Renal cortical epithelial cell (primary cell): ENCODE data around the gene OBSL1. TPM values are rescaled to one million over a fixed set of nuclear protein-coding genes. Genes with fewer than 3 reads are reported as not detected.
A peak's percentile ranks its signal among the peaks of the same experiment; 100 is the strongest.

Experiments used
- DNase-seq: peaks from one replicate; pipeline ENCODE4 v3.0.0-alpha.2; 2011; ENCODE audit warnings: low read depth
- total RNA-seq: library from RNA; depleted of rRNA; stranded (reverse); fragments of >200 nt; gene quantifications from 2 replicates; pipeline ENCODE4 v1.2.3, GENCODE V29; 2014

Gene OBSL1
- 20.8 and 145 TPM in 2 replicates for total RNA-seq

DNA sequence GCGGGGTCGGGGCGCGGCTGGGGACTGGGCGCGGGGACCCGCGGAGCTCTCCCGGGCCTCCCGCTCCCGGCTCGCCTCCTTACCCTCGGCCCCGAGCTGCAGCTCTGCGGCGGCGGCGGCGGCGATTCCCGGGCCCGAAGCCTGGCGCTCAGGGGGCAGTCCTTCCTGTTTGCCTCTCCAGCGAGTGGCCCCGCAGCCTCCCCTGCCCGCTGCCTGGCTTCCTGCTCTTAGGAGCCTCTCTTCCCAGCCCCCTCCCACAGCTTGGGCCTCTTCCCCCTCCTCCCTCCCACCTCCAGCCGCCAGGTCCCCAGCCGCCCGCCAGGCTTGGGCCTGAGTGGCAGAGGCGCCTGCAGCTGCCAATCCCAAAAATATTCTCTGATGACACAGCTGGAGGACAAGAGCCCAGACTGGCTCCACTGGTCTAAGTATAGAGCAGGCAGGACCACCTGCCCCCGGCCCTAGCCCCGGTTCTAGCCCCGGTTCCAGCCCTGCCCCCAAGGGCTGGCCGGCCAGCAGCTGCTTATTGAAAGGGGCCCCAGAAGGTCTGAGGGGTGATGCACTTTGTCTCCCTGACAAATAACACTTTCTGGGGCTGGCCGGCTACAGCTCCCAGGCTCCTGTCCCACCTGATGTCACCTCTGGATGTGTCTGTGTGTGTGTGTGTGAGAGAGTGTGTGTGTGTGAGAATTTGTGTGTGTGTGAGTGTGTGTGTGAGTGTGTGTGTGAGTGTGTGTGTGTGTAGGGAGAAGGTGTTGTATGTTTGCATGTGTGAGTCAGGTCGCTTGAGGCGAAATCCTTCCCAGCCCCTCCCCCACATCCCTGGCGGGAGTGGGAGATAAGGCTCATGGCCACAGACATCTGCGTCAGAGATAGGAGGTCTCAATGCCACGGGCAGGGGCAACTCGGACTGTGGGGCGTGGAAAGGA, at the start of gene OBSL1:
Gene OBSL1, minus strand, starts transcription at position 229 of the 926 bp plus-strand sequence. CDS start 307 bp downstream, outside the sequence.
- DNase-seq = peak; percentile 58

- DNase-seq = no peak
Measured at GRCh38 chr2:219620546-219620945, 49.2 kb upstream of the OBSL1 start.

DNA sequence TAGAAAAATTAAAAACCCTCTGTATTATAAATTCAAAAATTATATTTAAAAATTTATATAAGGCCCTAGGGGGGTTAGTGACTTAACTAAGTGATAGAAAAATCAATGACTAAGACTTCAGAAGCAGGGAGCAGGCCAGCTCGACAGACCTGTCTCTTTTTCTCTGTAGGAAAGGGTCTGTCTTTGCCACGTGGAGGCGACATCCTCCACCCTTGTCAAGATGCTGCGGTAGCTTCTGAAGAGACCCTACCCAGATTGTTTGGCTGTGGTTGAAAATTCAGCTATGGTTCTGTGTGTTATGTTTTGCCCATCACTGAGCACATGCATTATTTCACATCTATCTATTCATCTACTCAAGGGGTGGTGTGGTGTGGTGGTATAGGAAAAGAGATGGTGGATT, 47.9 kb upstream of the OBSL1 start:
- no peak for DNase-seq

GRCh38 chr2:219618733-219619122, 47.4 kb upstream of the OBSL1 start:
- DNase-seq = no peak

GRCh38 chr2:219616550-219616949, 45.2 kb upstream of the OBSL1 start:
- DNase-seq = no peak

DNA sequence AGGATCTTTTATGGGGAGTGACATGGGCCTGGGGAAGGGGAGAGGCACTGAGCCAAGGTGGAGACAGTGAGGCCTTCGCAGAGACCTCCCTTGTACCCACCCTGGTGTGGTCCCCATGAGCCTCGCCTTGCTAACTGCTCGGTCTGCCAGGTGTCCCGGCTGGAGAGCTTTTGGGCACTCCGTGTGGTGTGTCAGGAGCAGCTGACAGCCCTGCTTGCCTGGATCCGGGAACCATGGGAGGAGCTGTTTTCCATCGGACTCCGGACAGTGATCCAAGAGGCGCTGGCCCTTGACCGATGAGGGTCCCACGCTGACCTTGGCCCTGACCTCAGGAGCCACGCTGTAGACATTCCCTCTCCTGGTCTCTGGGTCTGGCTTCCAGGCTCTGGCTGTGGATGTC, 44.6 kb upstream of the OBSL1 start:
- no peak for DNase-seq

- DNase-seq = no peak
Measured at GRCh38 chr2:219615036-219615435, 43.7 kb upstream of the OBSL1 start.

DNA sequence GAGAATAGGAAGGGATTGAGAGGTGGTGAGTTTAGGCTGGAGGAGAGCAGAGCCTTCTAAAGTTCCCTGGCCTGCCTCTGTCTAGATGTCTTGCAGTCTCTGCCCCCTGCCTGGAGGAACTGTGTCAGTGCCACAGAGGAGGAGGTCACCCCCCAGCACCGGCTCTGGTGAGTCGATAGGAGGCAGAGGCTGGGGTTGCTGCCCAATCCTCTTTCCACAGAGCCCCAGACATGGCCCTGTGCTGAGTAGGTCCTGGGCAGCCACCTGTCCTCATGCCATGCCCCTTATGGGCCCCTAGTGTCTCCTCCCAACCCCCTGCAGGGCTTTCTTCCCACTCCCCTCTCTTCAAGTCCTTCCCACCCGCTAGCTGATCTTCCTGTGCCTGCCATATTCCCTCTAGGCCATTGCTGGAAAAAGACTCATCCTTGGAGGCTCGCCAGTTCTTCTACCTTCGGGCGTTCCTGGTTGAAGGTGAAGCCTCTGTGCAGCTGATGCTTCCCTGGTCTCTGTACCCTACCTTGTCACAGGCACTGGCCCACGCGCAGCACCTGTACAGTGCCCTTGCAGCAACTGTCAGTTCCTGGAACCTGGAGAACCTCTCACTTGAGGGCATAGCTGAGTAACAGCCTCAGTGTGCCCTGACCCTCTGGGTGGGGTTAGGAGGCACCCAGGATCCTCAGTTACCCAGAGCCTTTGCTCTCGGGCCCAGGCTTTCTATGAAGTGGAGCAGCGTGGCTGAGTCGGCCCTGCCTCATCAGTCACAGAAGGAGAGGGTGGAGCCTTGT, 42.9 kb upstream of the OBSL1 start:
- no peak for DNase-seq

- DNase-seq = no peak
Measured at GRCh38 chr2:219613461-219614070, 42.2 kb upstream of the OBSL1 start.

DNA sequence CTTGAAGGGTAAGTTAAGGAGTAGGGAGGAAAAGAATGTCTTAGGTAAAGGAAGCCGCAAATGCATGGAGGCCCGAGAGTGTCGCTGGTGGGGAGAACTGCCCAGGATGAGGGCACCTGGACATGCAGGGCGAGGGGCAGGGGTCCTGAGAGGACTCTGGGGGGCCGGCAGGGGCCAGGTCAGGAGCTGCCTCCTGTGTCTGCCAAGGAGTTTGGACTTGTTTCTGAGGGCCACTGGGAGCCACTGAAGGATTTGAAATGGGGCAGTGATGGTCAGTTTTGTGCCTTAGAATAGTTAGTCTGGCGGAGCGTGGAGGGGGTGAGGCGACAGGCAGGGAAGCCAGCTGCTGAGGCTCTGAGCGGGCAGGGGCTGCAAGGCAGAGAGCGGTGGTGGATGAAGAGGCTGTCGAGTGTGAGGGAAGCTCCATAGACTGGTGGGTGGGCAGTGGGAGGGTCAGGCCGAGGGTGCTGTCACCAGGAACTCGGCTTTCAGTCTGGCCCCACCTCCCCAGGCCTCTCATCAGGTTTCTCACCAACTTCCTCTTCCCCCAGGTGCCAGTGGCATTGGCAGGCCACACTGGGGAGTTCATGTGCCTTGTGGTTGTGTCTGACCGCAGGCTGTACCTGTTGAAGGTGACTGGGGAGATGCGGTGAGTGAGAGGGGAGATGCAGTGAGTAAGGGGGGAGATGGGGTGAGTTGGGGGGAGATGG, 41.4 kb upstream of the OBSL1 start:
- DNase-seq = no peak

- no peak for DNase-seq
Measured at GRCh38 chr2:219611866-219612576, 40.7 kb upstream of the OBSL1 start.

DNA sequence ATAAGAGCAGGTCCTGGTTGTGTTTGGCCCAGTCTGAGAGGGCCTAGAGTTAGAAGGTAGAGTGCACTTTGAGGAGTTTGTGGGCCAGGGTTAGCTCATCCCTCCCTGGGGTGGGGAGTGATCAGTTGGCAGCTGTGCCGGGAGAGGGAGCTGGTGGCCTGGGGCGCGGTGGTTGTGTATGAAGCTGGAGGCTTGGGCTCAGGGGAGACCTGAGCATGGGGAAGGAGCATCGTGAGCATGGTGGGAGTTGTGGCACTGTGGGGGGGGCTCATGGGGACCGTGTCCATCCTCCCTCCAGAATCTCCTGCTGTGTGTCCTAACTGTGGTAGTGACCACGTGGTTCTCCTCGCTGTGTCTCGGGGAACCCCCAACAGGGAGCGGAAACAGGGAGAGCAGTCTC, 40.0 kb upstream of the OBSL1 start:
- no peak for DNase-seq

DNA sequence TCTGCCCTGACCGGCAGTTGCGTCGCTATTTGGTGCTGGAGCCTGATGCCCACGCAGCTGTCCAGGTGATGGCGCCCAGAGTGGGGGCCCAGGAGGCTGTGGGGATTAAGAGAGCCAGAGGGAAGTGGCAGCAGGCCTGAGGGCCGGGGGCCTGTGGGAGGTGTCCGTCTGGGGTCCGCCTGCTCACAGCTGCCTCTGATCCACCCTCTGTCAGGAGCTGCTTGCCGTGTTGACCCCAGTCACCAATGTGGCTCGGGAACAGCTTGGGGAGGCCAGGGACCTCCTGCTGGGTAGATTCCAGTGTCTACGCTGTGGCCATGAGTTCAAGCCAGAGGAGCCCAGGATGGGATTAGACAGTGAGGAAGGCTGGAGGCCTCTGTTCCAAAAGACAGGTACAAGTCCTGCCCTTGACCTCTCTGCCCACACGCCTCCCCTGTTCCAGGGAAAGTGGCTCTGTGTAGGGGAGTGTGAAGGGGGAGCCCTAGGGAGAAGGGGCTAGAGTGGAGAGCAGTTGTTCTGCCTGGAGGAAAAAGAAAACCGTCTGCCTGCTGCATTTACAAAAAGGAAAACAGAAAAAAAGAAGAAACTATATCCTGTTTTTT, 37.9 kb upstream of the OBSL1 start:
- no peak for DNase-seq

DNA sequence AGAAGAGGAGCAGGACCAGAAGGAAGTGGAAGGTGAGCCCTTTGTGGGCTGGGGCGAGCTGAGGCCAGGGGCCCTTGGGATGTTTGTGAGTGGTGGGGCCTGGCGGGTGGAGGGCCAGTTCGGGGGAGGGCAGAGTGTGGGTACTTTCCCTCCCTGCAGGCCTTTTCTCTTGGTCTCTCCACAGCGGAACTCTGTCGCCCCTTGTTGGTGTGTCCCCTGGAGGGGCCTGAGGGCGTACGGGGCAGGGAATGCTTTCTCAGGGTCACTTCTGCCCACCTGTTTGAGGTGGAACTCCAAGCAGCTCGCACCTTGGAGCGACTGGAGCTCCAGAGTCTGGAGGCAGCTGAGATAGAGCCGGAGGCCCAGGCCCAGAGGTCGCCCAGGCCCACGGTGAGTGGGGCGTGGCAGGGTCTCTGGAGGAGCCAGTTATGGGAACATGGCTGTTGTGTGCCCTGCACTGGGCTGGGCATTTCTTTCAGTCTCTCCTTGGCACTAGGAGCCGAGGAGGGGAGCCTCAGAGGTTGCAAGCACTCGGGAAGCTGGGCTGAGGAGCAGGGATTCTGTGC, 37.1 kb upstream of the OBSL1 start:
- DNase-seq = no peak

GRCh38 chr2:219607931-219608330, 36.6 kb upstream of the OBSL1 start:
- DNase-seq = no peak

DNA sequence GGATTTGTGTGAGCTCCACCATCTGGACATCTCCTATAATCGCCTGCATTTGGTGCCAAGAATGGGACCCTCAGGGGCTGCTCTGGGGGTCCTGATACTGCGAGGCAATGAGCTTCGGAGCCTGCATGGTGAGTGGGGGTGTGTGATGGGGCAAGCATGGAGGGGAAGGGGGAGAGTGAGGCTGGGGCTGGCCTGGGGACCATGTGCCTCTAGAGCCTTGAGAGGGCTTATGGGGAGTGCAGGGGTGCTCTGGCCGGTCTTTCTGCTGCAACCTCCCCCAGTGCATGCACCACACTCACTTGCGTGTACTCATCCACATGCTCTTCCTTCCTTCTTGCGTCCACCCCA, 34.2 kb upstream of the OBSL1 start:
- DNase-seq = no peak

- DNase-seq = no peak
Measured at GRCh38 chr2:219603771-219604170, 32.4 kb upstream of the OBSL1 start.

DNA sequence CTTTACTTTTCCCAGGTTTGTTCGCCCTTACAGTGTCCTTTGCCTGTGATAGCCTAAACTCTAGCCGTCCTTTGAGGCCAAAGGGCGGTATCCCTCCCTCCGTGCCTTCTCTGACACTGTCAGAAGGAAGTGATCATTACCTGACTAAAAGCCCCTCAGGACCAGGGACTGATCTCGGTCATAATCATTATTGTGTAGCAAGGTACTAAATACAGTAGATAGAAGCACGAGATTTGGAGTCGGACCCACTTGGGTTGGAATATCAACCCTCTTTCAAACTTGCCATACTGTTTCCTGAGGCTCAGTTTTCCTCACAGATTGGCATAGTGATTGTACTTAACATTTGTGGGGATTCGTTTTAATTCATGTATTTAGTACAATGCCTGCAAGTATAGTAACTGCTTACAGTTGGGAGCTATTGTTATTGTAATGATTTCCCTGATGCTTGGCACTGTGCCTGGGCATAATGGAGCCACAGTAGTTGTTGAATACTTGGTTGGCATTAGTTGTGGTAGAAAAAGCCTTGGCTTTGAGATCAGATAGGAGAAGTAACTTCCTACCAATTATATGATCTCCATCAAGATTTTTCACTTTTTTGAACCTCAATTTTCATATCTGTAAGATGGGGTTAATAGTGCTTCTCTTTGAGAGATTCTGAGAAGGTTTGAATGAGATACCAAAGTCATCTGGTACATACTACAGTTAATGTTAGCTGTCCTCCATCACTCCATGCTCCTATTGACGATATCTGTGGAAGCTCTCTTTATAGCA, 27.2 kb upstream of the OBSL1 start:
- peak; percentile 25 for DNase-seq

- DNase-seq = peak; percentile 94
Measured at GRCh38 chr2:219597552-219598307, 26.4 kb upstream of the OBSL1 start, which contains the start of gene STK11IP. Gene STK11IP (plus strand): TSS chr2:219597857. CDS start chr2:219598120, 263 bp downstream.
